Ascending aorta (tissue), 2 donors: ENCODE measurements around the gene MRAS. TPM values are rescaled to one million over a fixed set of nuclear protein-coding genes. Genes with fewer than 3 reads are reported as not detected.

ENCODE experiments used
- DNase-seq, 2 donors: peaks; one replicate each; pipeline ENCODE4 v3.0.0-alpha.2; 2019; ENCODE audit warnings: low spot score in 2 of 2
- H3K27ac ChIP-seq, 2 donors: fragments of 200-600 bp; sonication (generic); one replicate each; pipeline ENCODE4 v1.5.1; 2016 to 2017; ENCODE audit warnings: mild to moderate bottlenecking in 1 of 2
- H3K27me3 ChIP-seq: fragments of 200-600 bp; sonication (generic); one replicate; pipeline ENCODE4 v1.5.1; 2017
- H3K36me3 ChIP-seq, 2 donors: fragments of 200-600 bp; sonication (generic); one replicate each; pipeline ENCODE4 v1.5.1; 2016
- H3K4me1 ChIP-seq, 2 donors: fragments of 200-600 bp; sonication (generic); one replicate each; pipeline ENCODE4 v1.5.1; 2016 to 2017; ENCODE audit warnings: mild to moderate bottlenecking in 1 of 2
- H3K4me3 ChIP-seq, 2 donors: fragments of 200-600 bp; sonication (generic); one replicate each; pipeline ENCODE4 v1.5.1; 2016 to 2017; ENCODE audit warnings: mild to moderate bottlenecking in 1 of 2
- H3K9me3 ChIP-seq, 2 donors: fragments of 200-600 bp; sonication (generic); one replicate each; pipeline ENCODE4 v1.5.1; 2016
- intact Hi-C: fragments of 100-400 bp; cut with DNase I; formaldehyde crosslinking; loops from one replicate; pipeline ENCODE4 v1.15.1; 2023
- total RNA-seq: library from RNA; depleted of rRNA; stranded (reverse); fragments of >200 nt; gene quantifications from one replicate; pipeline ENCODE4 v1.1.0, GENCODE V29; 2016
- TF ChIP-seq, protein P1 (sequence below), 3 experiments: fragments of 200-600 bp in 2 of 3; fragments of 450-650 bp in 1 of 3; sonication (generic) in 2 of 3; IDR thresholded peaks; one replicate each; pipeline ENCODE4 v1.5.1; 2016 to 2019; ENCODE audit warnings: antibody characterized with exemption in 3 of 3, mild to moderate bottlenecking in 1 of 3, moderate library complexity in 1 of 3

MRAS gene
- total RNA-seq, 1 donor from 2014 or later, result 24.5 TPM

DNA sequence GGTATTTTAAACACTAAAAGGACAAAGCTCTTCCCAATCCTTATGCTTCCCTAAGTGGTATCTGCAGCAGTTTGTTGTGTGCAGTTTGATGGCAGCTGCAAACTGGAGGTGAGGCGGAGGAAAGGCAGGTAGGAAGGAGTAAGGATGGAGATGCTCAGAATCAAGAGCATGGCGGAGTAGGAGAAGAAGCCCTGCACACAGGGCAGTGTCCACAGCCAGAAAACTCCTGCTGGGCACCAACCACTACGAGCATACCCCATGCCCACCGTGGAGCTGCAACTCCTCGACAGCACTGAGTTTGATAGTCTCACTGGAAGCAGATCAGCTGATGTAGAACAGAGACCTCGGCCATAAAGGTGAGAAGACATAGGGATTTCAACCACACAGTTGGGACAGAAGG is 55.7 kb downstream of the MRAS start:
- DNase-seq, result no peak
- intact Hi-C loops, result no loop called here

DNA sequence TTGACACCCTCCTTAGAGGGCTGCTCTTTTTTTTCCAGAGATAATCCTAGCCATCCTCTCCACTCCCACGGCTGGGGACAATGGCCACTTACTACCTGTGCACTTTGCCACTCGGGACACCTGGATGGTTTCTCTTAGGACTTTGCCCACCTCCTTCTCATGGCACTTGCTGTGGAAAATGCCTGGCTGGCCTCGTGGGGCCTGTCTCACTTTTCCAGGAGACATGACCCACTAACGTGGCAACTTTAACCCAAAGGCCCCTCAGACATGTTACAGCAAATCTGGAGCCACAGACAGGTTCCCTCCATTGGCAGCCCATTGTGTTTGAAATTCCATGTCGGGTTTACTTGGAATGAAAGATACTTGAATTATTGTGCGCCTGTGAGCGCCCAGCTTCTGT is 56.6 kb downstream of the MRAS start:
- Histone ChIP-seq H3K4me1 (no peaks in the 10 kb centered on the region), H3K4me3 (no peak overlapping the region), H3K9me3 (peaks cover 0 to 2% of the 10 kb centered on the region in 2 donors), H3K27ac (no peak overlapping the region), H3K27me3 (no peaks in the 10 kb centered on the region), H3K36me3 (peaks cover 36 to 47% of the 10 kb centered on the region in 2 donors)
- TF ChIP-seq, protein P1, sequence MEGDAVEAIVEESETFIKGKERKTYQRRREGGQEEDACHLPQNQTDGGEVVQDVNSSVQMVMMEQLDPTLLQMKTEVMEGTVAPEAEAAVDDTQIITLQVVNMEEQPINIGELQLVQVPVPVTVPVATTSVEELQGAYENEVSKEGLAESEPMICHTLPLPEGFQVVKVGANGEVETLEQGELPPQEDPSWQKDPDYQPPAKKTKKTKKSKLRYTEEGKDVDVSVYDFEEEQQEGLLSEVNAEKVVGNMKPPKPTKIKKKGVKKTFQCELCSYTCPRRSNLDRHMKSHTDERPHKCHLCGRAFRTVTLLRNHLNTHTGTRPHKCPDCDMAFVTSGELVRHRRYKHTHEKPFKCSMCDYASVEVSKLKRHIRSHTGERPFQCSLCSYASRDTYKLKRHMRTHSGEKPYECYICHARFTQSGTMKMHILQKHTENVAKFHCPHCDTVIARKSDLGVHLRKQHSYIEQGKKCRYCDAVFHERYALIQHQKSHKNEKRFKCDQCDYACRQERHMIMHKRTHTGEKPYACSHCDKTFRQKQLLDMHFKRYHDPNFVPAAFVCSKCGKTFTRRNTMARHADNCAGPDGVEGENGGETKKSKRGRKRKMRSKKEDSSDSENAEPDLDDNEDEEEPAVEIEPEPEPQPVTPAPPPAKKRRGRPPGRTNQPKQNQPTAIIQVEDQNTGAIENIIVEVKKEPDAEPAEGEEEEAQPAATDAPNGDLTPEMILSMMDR (IDR thresholded peaks at IDR 0.05), result no peak
- DNase-seq, result no peak
- intact Hi-C loops, result no loop called here

More for the DNA sequence above, 55.7 kb downstream of the MRAS start:
- Histone ChIP-seq H3K4me1 (no peaks in the 10 kb centered on the region), H3K27me3 (no peaks in the 10 kb centered on the region), H3K36me3 (peaks cover 36 to 55% of the 10 kb centered on the region in 2 donors), H3K4me3 (no peak overlapping the region), H3K9me3 (peaks cover 0 to 2% of the 10 kb centered on the region in 2 donors), H3K27ac (no peak overlapping the region)
- TF ChIP-seq, protein P1 (IDR thresholded peaks at IDR 0.05), result no peak

DNA sequence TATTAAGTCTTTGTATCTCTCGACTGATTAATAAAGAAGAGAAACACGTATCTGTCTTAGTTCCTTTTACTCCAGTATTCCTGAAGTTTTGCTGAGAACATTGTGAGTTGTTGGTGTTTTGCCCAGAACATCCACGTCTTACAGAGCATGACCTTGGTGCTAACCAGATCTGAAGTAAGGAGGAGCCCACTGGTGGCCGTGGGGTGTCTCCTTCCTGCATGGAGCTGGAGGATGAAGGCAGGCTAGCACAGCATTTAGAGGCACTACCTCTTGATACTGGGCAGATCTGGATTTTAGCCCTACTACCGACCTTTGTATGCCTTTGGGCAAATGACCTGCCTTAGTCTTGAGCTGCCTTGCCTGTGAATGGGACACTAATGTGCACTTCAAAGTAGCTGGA is 57.1 kb downstream of the MRAS start:
- TF ChIP-seq, protein P1 (IDR thresholded peaks at IDR 0.05), result no peak
- H3K4me1 ChIP-seq, result no peaks in the 10 kb centered on the region
- intact Hi-C loops, result no loop called here
- H3K27me3 ChIP-seq, result no peaks in the 10 kb centered on the region
- H3K9me3 ChIP-seq, result peaks cover 0 to 2% of the 10 kb centered on the region in 2 donors
- no peak overlapping the region for H3K4me3 ChIP-seq
- no peak overlapping the region for H3K27ac ChIP-seq
- DNase-seq, result no peak
- peaks cover 32 to 43% of the 10 kb centered on the region in 2 donors for H3K36me3 ChIP-seq

DNA sequence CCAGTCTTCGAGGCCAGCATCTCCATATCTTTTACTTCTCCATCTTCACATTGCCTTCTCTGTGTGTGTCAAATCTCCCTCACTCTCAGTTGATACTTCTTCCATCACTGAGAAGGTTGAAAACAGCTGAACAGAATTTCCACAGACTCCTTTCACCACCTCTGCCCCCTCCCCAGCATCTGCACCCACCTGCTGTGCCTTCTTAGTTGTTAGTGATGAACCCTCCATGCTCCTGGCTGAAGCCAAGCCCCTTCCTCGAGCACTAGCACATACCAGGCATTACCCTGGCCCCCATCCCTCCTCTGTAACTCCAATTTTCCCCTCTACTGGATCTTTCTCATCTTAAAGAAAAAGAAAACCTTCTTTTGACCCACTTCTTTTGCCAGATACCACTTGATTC is 58.2 kb downstream of the MRAS start:
- Histone ChIP-seq H3K27ac (no peak overlapping the region), H3K36me3 (peaks cover 21 to 31% of the 10 kb centered on the region in 2 donors), H3K4me1 (no peaks in the 10 kb centered on the region), H3K4me3 (no peak overlapping the region), H3K9me3 (peaks cover 0 to 2% of the 10 kb centered on the region in 2 donors), H3K27me3 (no peaks in the 10 kb centered on the region)
- no peak for DNase-seq
- TF ChIP-seq, protein P1 (IDR thresholded peaks at IDR 0.05), result no peak
- intact Hi-C loops, result no loop called here

DNA sequence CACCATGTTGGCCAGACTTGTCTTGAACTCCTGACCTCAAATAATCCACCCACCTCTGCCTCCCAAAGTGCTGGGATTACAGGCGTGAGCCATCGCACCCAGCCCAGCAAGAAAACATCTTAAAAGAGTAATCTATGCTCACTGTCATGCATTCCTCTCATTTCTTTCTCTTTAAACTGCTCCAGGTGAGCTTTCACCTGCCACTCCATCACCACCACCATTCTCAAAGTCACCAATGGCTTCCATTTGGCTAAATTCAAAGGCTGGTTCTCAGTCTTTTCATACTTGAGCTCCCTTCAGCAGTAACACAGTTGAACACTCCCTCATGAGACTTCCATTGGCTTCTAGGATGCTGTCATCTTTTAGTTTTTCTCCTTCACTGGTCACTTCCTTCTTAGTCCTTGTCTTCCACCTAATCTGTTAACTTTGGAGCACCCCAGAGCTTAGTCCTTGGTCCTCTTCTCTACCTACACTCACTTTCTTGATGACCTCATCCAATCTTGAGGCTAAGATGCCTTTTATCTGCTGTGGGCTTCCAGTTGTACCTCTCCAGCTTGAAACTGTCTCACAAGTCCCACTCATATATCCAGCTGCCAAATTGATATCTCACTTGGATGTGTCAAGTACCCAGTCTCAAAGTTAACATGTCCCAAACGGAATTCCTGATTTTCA is 59.0 kb downstream of the MRAS start:
- Histone ChIP-seq H3K27ac (no peak overlapping the region), H3K9me3 (peaks cover 0 to 2% of the 10 kb centered on the region in 2 donors), H3K4me1 (no peaks in the 10 kb centered on the region), H3K36me3 (peaks cover 21 to 24% of the 10 kb centered on the region in 2 donors), H3K4me3 (no peak overlapping the region), H3K27me3 (no peaks in the 10 kb centered on the region)
- TF ChIP-seq, protein P1 (IDR thresholded peaks at IDR 0.05), result no peak
- intact Hi-C loops, result no loop called here
- peak in 1 of 2 donors; percentile 4 for DNase-seq
